Neural cell (in vitro differentiated cells): ENCODE data around the gene ANXA6. TPM values are rescaled to one million over a fixed set of nuclear protein-coding genes. Genes with fewer than 3 reads are reported as not detected.
A peak's percentile ranks its signal among the peaks of the same experiment; 100 is the strongest.

Experiments used
- H2AFZ ChIP-seq: fragments of 200-600, 300-800 bp; sonication (generic), shearing (Covaris generic); 2 replicates; pipeline ENCODE4 v1.6.0; 2014; ENCODE audit warnings: low read depth, mild to moderate bottlenecking, antibody characterized with exemption, low read length, moderate library complexity
- H3F3A ChIP-seq: fragments of 200-600 bp; shearing (Covaris generic); 2 replicates; pipeline ENCODE4 v1.6.1; 2016; ENCODE audit warnings: mild to moderate bottlenecking, moderate library complexity, mixed read lengths, antibody characterized with exemption, low read length; ENCODE audit not compliant: insufficient read depth, poor library complexity, severe bottlenecking
- H3K27ac ChIP-seq: fragments of 200-600, 300-800 bp; sonication (generic), shearing (Covaris generic); 2 replicates; pipeline ENCODE4 v1.5.1; 2014; ENCODE audit warnings: mild to moderate bottlenecking, low read length, moderate library complexity
- H3K27me3 ChIP-seq: fragments of 300-800, 200-600 bp; sonication (generic), shearing (Covaris generic); 2 replicates; pipeline ENCODE4 v1.6.0; 2014; ENCODE audit warnings: mild to moderate bottlenecking, low read depth, low read length, moderate library complexity; ENCODE audit not compliant: insufficient read depth
- H3K36me3 ChIP-seq: fragments of 300-800, 200-600 bp; sonication (generic), shearing (Covaris generic); 2 replicates; pipeline ENCODE4 v1.5.1; 2014; ENCODE audit warnings: mild to moderate bottlenecking, antibody characterized with exemption, low read length, moderate library complexity; ENCODE audit not compliant: insufficient read depth
- H3K4me2 ChIP-seq: fragments of 300-800, 200-600 bp; sonication (generic), shearing (Covaris generic); 2 replicates; pipeline ENCODE4 v1.6.0; 2014; ENCODE audit warnings: mild to moderate bottlenecking, low read length
- H3K4me3 ChIP-seq: fragments of 300-800, 200-600 bp; sonication (generic), shearing (Covaris generic); 2 replicates; pipeline ENCODE4 v1.5.1; 2014; ENCODE audit warnings: mild to moderate bottlenecking, low read length, moderate library complexity
- H3K79me2 ChIP-seq: fragments of 200-600 bp; shearing (Covaris generic); replicated peaks from 2 replicates; pipeline ENCODE4 v1.6.0; 2014; ENCODE audit warnings: mild to moderate bottlenecking, low read length, moderate library complexity; ENCODE audit not compliant: insufficient read depth
- H3K9ac ChIP-seq: fragments of 300-800, 200-600 bp; sonication (generic), shearing (Covaris generic); 2 replicates; pipeline ENCODE4 v1.6.1; 2016; ENCODE audit warnings: mild to moderate bottlenecking, low read length, mixed read lengths
- H3K9me2 ChIP-seq: fragments of 200-600 bp; shearing (Covaris generic); 2 replicates; pipeline ENCODE4 v1.6.1; 2016; ENCODE audit warnings: mild to moderate bottlenecking, low read length, mixed read lengths; ENCODE audit not compliant: insufficient read depth
- H3K9me3 ChIP-seq: fragments of 200-600, 300-800 bp; sonication (generic), shearing (Covaris generic); 2 replicates; pipeline ENCODE4 v1.6.1; 2016; ENCODE audit warnings: mild to moderate bottlenecking, mixed run types, low read length, moderate library complexity, mixed read lengths
- H4K20me1 ChIP-seq: fragments of 200-600 bp; shearing (Covaris generic); 2 replicates; pipeline ENCODE4 v1.6.1; 2016; ENCODE audit warnings: mild to moderate bottlenecking, mixed run types; ENCODE audit not compliant: insufficient read depth
- CTCF ChIP-seq: fragments of 450-650 bp; IDR thresholded peaks from 2 replicates; pipeline ENCODE4 v1.5.1; 2014; ENCODE audit warnings: antibody characterized with exemption, mild to moderate bottlenecking, moderate library complexity; ENCODE audit not compliant: poor library complexity, severe bottlenecking
- EP300 ChIP-seq: fragments of 450-650 bp; conservative IDR thresholded peaks from 2 replicates; pipeline ENCODE4 v1.6.1; 2014; ENCODE audit warnings: antibody characterized with exemption, mild to moderate bottlenecking, moderate library complexity; ENCODE audit not compliant: poor library complexity, severe bottlenecking
- EZH2 ChIP-seq: fragments of 200-600, 300-800 bp; shearing (Covaris generic), sonication (generic); IDR thresholded peaks from 2 replicates; pipeline ENCODE4 v1.6.1; 2014; ENCODE audit warnings: antibody characterized with exemption, low read length, borderline replicate concordance, mild to moderate bottlenecking; ENCODE audit not compliant: insufficient read depth, poor library complexity, severe bottlenecking
- MXI1 ChIP-seq: fragments of 450-650 bp; conservative IDR thresholded peaks from 2 replicates; pipeline ENCODE4 v1.6.1; 2014; ENCODE audit warnings: antibody characterized with exemption, mild to moderate bottlenecking; ENCODE audit not compliant: poor library complexity, severe bottlenecking
- POLR2AphosphoS5 ChIP-seq: IDR thresholded peaks from 2 replicates; pipeline ENCODE4 v1.6.1; 2012
- RAD21 ChIP-seq: fragments of 450-650 bp; conservative IDR thresholded peaks from 2 replicates; pipeline ENCODE4 v1.6.1; 2014; ENCODE audit warnings: antibody characterized with exemption, mild to moderate bottlenecking, moderate library complexity
- SMC3 ChIP-seq: fragments of 450-650 bp; conservative IDR thresholded peaks from 2 replicates; pipeline ENCODE4 v1.6.1; 2014; ENCODE audit warnings: antibody characterized with exemption, mild to moderate bottlenecking, moderate library complexity; ENCODE audit not compliant: poor library complexity
- TAF1 ChIP-seq: IDR thresholded peaks from 2 replicates; pipeline ENCODE4 v1.6.1; 2012; ENCODE audit warnings: low read depth
- polyA plus RNA-seq: library from polyadenylated mRNA; depleted of rRNA; stranded (reverse); fragments of >200 nt; gene quantifications from 2 replicates; pipeline ENCODE4 v1.2.3, GENCODE V29; 2014
- TF ChIP-seq, protein P1 (sequence below): IDR thresholded peaks from 2 replicates; pipeline ENCODE4 v1.6.1; 2012; ENCODE audit warnings: borderline replicate concordance

Gene ANXA6
- polyA plus RNA-seq, 1 donor from 2014 or later, result 27.5 TPM

GRCh38 chr5:151052836-151053235, 104.7 kb downstream of the ANXA6 start:
- H3K79me2 ChIP-seq, result no peaks in the 10 kb centered on the region
- H2AFZ ChIP-seq, result no peak overlapping the region
- H3K4me2 ChIP-seq, result no peak overlapping the region
- no peak for TF ChIP-seq SMC3
- no peak for TF ChIP-seq RAD21
- no peak for TF ChIP-seq EP300
- TF ChIP-seq, protein P1, sequence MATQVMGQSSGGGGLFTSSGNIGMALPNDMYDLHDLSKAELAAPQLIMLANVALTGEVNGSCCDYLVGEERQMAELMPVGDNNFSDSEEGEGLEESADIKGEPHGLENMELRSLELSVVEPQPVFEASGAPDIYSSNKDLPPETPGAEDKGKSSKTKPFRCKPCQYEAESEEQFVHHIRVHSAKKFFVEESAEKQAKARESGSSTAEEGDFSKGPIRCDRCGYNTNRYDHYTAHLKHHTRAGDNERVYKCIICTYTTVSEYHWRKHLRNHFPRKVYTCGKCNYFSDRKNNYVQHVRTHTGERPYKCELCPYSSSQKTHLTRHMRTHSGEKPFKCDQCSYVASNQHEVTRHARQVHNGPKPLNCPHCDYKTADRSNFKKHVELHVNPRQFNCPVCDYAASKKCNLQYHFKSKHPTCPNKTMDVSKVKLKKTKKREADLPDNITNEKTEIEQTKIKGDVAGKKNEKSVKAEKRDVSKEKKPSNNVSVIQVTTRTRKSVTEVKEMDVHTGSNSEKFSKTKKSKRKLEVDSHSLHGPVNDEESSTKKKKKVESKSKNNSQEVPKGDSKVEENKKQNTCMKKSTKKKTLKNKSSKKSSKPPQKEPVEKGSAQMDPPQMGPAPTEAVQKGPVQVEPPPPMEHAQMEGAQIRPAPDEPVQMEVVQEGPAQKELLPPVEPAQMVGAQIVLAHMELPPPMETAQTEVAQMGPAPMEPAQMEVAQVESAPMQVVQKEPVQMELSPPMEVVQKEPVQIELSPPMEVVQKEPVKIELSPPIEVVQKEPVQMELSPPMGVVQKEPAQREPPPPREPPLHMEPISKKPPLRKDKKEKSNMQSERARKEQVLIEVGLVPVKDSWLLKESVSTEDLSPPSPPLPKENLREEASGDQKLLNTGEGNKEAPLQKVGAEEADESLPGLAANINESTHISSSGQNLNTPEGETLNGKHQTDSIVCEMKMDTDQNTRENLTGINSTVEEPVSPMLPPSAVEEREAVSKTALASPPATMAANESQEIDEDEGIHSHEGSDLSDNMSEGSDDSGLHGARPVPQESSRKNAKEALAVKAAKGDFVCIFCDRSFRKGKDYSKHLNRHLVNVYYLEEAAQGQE, result no peak
- no peak for TF ChIP-seq MXI1
- no peak for TF ChIP-seq POLR2AphosphoS5
- no peak for TF ChIP-seq CTCF
- TF ChIP-seq EZH2, result no peak
- no peak for TF ChIP-seq TAF1
- no peaks in the 10 kb centered on the region for H4K20me1 ChIP-seq
- no peak overlapping the region for H3K9ac ChIP-seq
- H3K36me3 ChIP-seq, result no peaks in the 10 kb centered on the region
- H3K4me3 ChIP-seq, result no peak overlapping the region
- H3K27me3 ChIP-seq, result no peaks in the 10 kb centered on the region
- H3K27ac ChIP-seq, result no peak overlapping the region
- no peaks in the 10 kb centered on the region for H3F3A ChIP-seq
- no peaks in the 10 kb centered on the region for H3K9me2 ChIP-seq
- no peaks in the 10 kb centered on the region for H3K9me3 ChIP-seq

DNA sequence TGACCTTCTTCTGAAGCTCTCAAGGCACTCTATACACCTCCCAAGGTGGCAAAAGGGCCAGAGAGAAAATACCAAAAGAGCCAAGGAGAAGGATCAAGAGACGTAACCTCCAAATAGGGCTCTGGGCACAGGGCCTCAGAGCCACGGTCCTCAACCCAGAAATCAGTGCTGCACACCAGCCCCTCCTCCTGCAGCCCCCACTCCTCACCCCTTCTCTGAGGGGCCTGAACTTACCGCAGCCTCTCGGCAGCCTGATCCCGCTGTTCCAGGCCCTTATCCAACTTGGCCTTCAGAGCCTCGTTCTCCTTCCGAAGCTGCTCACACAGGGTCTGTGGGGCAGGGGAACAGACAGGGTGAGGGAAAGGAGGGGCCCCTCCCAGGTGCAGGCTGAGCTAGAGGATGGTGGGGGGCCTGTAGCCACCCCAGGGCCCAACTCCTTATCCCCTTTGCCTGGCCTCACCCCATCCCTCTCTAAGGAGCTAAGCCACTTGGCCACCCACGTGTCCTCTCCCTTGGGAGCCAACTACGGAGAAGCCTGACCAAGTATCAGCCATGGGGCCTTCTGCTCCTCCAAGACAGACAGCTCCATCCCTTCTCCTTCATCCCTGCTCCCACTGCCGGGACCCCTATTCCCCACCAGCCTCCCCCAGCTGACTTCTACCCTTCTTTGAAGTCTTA, 105.5 kb downstream of the ANXA6 start:
- no peak overlapping the region for H3K9ac ChIP-seq

More for the DNA sequence above, 105.5 kb downstream of the ANXA6 start:
- Histone ChIP-seq H3K4me3 (no peak overlapping the region), H3K4me2 (no peak overlapping the region), H3K79me2 (no peaks in the 10 kb centered on the region), H3K9me2 (no peaks in the 10 kb centered on the region), H3K9me3 (no peaks in the 10 kb centered on the region), H3K27me3 (no peaks in the 10 kb centered on the region), H3F3A (no peaks in the 10 kb centered on the region), H4K20me1 (no peaks in the 10 kb centered on the region), H2AFZ (no peak overlapping the region), H3K27ac (no peak overlapping the region), H3K36me3 (no peaks in the 10 kb centered on the region)
- TF ChIP-seq SMC3, result peak; percentile 2
- TF ChIP-seq, protein P1, result no peak
- TF ChIP-seq EZH2, result no peak
- TF ChIP-seq CTCF, result no peak
